Left renal pelvis (tissue), 4 donors: ENCODE measurements around the gene BRD3OS. TPM values are rescaled to one million over a fixed set of nuclear protein-coding genes. Genes with fewer than 3 reads are reported as not detected.

Experiments used
- DNase-seq, 4 donors: peaks; one replicate each; pipeline ENCODE4 v3.0.0-alpha.2; 2013; ENCODE audit warnings: low read depth in 4 of 4, low spot score in 3 of 4
- polyA plus RNA-seq, 4 donors: library from polyadenylated mRNA; unstranded; fragments of 120-200 nt; gene quantifications; one replicate each; pipeline ENCODE4 v1.2.1, GENCODE V29; 2013; ENCODE audit not compliant: insufficient read length in 4 of 4

Gene BRD3OS
- polyA plus RNA-seq, 4 donors = 16.8 to 24.9 (median 21.0) TPM

DNA sequence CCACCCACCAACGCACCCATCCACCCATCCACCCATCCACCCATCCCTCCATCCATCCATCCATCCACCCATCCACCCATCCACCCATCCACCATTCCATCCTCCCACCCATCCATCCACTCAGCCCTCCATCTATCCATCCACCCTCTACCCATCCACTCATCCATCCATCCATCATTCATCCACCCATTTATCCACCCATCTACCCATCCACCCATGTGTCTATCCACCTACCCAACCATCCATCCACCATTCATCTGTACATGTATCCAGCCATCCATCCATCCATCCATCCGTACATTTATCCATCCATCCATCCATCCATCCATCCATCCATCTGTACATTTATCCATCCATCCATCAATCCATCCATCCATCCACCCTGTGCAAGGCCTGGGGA is 22.0 kb upstream of the BRD3OS start:
- DNase-seq = no peak

- no peak for DNase-seq
Measured at GRCh38 chr9:134004131-134004873, 21.0 kb upstream of the BRD3OS start.

- DNase-seq = no peak
Measured at GRCh38 chr9:134004881-134005280, 20.4 kb upstream of the BRD3OS start.

GRCh38 chr9:134005381-134005780 is 19.9 kb upstream of the BRD3OS start:
- DNase-seq = no peak

DNA sequence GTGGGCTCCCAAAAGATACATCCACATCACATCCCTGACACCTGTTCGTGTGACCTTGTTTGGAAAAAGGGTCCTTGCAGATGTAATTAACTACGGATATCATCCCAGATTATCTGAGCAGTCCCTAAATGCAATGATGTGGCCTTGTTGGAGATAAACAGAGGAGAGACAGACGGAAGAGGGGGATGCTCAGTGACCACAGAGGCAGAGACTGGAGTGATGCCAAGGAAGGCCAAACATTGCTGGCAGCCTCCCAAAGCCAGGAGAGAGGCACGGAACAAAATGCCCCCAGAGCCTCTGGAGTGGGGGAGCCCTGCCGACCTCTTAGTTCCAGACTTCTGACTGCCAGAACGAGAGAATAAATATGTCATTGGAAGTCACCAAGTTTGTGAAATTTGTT is 18.1 kb upstream of the BRD3OS start:
- no peak for DNase-seq

GRCh38 chr9:134007571-134007970 is 17.7 kb upstream of the BRD3OS start:
- DNase-seq = no peak

GRCh38 chr9:134010310-134011173 is 14.7 kb upstream of the BRD3OS start:
- DNase-seq = no peak

- DNase-seq = no peak
Measured at GRCh38 chr9:134011401-134011800, 13.9 kb upstream of the BRD3OS start.

GRCh38 chr9:134014946-134015345 is 10.3 kb upstream of the BRD3OS start:
- no peak for DNase-seq

GRCh38 chr9:134024214-134024792 is 978 bp upstream of the BRD3OS start:
- DNase-seq = no peak

- peak in 1 of 4 donors; percentile 18 for DNase-seq
Measured at GRCh38 chr9:134025606-134026541, 593 bp downstream of the BRD3OS start.

DNA sequence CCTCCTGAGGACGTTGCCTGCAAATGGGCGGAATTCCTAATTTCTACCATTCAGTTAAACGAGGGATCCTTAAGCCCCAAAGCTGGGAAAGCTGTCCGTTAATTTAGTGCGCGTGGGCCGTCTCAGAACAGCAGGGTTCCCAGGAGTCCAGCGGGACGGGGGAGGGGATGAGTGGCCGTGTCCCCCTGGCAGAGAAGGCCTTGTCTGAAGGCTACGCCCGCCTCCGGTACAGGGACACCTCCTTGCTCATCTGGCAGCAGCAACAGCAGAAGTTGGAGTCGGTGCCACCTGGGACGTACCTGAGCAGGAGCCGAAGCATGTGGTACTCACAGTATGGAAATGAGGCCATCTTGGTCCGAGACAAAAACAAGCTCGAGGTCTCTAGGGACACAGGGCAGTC is 1.3 kb downstream of the BRD3OS start:
- DNase-seq = no peak

DNA sequence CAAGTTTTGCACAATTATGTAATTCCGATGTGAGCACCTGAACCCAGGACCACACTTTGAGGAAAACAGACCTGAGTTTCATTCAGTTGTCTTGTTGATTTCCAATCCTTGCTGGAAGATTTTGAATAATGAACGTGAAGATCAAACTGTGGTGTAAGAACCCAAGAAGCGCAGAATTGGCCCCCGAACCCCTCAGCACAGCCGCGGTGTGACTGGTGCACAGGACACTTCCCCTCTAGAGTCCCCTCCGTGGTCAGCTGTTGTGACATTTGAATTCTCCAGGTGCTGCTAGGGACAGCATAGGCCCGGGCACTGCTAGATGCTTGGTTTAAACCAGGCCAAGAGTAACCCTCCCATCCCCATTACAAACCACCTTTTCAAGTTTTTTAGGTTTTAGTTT is 1.7 kb downstream of the BRD3OS start:
- DNase-seq = no peak

DNA sequence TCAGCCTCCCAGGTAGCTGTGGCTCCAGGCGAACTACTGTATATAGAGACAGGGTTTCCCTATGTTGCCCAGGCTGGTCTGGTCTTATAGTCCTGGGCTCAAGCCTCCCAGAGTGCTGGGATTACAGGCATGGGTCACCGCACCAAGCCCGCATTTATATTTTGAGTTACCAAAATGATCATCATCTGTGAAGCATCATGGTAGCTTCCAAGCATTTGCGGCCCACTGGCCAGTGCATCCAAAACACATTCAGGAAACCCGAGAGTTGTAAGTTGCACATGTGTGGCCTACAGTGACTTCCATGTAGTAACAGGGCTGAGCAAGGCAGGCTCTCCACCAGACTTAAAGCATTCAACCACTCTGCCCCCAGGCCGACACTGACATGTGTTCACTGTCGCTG is 2.3 kb downstream of the BRD3OS start:
- no peak for DNase-seq

- DNase-seq = no peak
Measured at GRCh38 chr9:134028076-134028475, 2.8 kb downstream of the BRD3OS start.

DNA sequence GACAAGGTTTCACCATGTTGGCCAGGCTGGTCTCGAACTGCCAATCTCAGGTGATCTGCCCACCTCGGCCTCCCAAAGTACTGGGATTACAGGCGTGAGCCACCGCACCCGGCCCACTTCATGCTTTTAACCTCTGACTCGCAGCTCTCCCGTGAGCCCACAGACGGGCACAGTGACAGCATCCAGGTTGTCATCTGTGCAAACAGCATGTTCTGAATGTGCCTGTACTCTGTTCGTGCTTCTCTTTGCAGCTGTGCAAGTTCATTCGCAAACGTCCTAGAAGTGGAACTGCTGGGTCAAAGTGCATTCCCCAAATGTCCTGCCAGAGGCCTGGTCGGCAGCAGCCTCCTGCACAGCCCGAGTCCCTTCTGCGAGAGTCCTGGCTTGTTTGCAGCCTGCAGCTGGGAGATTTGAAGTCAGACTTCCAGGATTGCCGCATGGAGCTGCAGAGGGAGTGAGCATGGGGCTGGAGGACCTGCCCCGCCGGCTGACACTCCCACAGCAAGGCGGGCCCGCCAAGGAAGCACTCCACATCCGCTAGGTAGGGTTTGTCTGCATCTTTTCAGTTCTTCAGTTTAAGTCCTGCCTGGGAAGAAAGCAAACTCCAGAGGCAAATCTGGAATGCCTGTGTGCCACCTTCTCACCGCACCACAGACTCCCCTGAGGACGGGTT is 3.4 kb downstream of the BRD3OS start:
- DNase-seq = no peak

- DNase-seq = no peak
Measured at GRCh38 chr9:134029248-134030226, 4.3 kb downstream of the BRD3OS start.

GRCh38 chr9:134030821-134031470 is 5.7 kb downstream of the BRD3OS start:
- DNase-seq = no peak
